MCF 10A (cell line): Measurements from ENCODE around the gene PRKACG. TPM values are rescaled to one million over a fixed set of nuclear protein-coding genes. Genes with fewer than 3 reads are reported as not detected.

ENCODE experiments used
- BruUV-seq: library from RNA; stranded (reverse); fragments of 400-500 nt; replicated peaks from 2 replicates; lab custom pipeline; 2021; lab: Mats Ljungman, UMichigan
- CTCF ChIA-PET: fragments of 300-600 bp; sonication (Branson Sonifier 250); formaldehyde crosslinking; extraction: SDS; loops from one replicate; lab custom pipeline; 2021; ENCODE audit warnings: antibody characterized with exemption, inconsistent platforms; lab: Yijun Ruan, JAX
- POLR2A ChIA-PET: fragments of 300-600, 350-650 bp; sonication (Branson Sonifier 250); formaldehyde crosslinking; extraction: SDS; loops from one replicate; lab custom pipeline; 2020; ENCODE audit warnings: antibody characterized with exemption, inconsistent platforms; lab: Yijun Ruan, JAX
- DNase-seq: peaks from one replicate; pipeline ENCODE4 v3.0.0-alpha.2; 2018; ENCODE audit not compliant: unreplicated experiment
- H3K27ac Mint-ChIP-seq: one replicate; pipeline ENCODE4 v1.8.0; 2022; ENCODE audit warnings: mild to moderate bottlenecking, low read depth, mixed read lengths; ENCODE audit not compliant: unreplicated experiment
- H3K27me3 Mint-ChIP-seq: one replicate; pipeline ENCODE4 v1.8.0; 2022; ENCODE audit warnings: mixed read lengths; ENCODE audit not compliant: insufficient read depth, unreplicated experiment
- H3K36me3 Mint-ChIP-seq: one replicate; pipeline ENCODE4 v1.8.0; 2022; ENCODE audit warnings: mild to moderate bottlenecking, moderate library complexity, mixed read lengths; ENCODE audit not compliant: insufficient read depth, unreplicated experiment
- H3K4me1 Mint-ChIP-seq: one replicate; pipeline ENCODE4 v1.8.0; 2022; ENCODE audit warnings: mixed read lengths; ENCODE audit not compliant: insufficient read depth, unreplicated experiment
- H3K4me3 Mint-ChIP-seq: one replicate; pipeline ENCODE4 v1.8.0; 2022; ENCODE audit warnings: mild to moderate bottlenecking, moderate library complexity, mixed read lengths; ENCODE audit not compliant: unreplicated experiment
- H3K9me3 Mint-ChIP-seq: one replicate; pipeline ENCODE4 v1.8.0; 2022; ENCODE audit warnings: mixed read lengths; ENCODE audit not compliant: unreplicated experiment
- CTCF ChIP-seq: fragments of 200-600 bp; IDR thresholded peaks from one replicate; pipeline ENCODE4 v1.8.0; 2022; ENCODE audit warnings: antibody characterized with exemption, mild to moderate bottlenecking; ENCODE audit not compliant: unreplicated experiment
- intact Hi-C: fragments of 100-400 bp; cut with micrococcal nuclease; formaldehyde crosslinking; loops from 2 replicates; pipeline ENCODE4 v1.14.1; 2022
- total RNA-seq: library from RNA; stranded (reverse); gene quantifications from 2 replicates; pipeline ENCODE4 v1.2.3, GENCODE V29; 2022

The PRKACG gene
- total RNA-seq, 1 experiment from 2014 or later: not detected

GRCh38 chr9:68964102-68964541, 49.8 kb downstream of the PRKACG start:
- no peak overlapping the region for H3K27ac Mint-ChIP-seq

DNA sequence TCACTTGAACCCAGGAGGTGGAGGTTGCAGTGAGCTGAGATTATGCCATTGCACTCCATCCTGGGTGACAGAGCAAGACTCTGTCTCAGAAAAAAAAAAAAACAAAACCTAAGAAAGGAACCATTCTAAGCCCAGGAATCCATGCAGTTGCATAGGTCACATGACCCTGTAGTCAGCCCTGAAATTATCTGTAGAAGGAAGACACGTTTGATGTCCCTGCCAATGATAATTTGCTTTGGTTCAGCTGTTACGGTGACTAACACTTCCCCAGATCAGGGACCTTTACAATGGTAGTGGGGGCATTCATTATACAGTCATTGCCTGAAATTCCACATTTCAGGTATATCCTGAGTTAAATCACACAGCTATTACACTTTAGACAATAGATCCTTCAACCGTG, 50.5 kb downstream of the PRKACG start:
- no TSS peak for BruUV-seq
- no peak overlapping the region for H3K4me3 Mint-ChIP-seq
- peaks cover 62% of the 10 kb centered on the region for H3K27me3 Mint-ChIP-seq
- ChIA-PET CTCF (interaction anchor here (0.6 to 1.4 kb wide), 4 partner anchors 10 to 453 kb away, joined by 3 read pairs; no protein-coding TSS in a partner anchor), POLR2A (no interaction called here)
- no peaks in the 10 kb centered on the region for H3K9me3 Mint-ChIP-seq
- TF ChIP-seq CTCF: no peak
- no peak overlapping the region for H3K27ac Mint-ChIP-seq
- intact Hi-C loops: no loop called here
- H3K4me1 Mint-ChIP-seq: no peaks in the 10 kb centered on the region
- DNase-seq: no peak
- H3K36me3 Mint-ChIP-seq: no peaks in the 10 kb centered on the region

More at GRCh38 chr9:68964102-68964541, 49.8 kb downstream of the PRKACG start:
- ChIA-PET POLR2A (interaction anchor here (0.6 to 1.2 kb wide), 2 partner anchors 11 to 482 kb away, joined by 3 read pairs; no protein-coding TSS in a partner anchor), CTCF (interaction anchor here (1.0 to 1.6 kb wide), 5 partner anchors 9 to 453 kb away, joined by 3 to 5 read pairs (median 3); no protein-coding TSS in a partner anchor)
- no TSS peak for BruUV-seq
- Mint-ChIP-seq H3K4me1 (no peaks in the 10 kb centered on the region), H3K9me3 (no peaks in the 10 kb centered on the region), H3K27me3 (peaks cover 57% of the 10 kb centered on the region), H3K36me3 (no peaks in the 10 kb centered on the region), H3K4me3 (no peak overlapping the region)
- no peak for DNase-seq
- no peak for TF ChIP-seq CTCF
- intact Hi-C loops: no loop called here

Other genes with a start within 250 kb of the PRKACG start
- gene FXN, start 21.6 kb upstream of the PRKACG start, total RNA-seq: 18.4 and 31.6 TPM in 2 replicates
- gene TJP2, start 160.2 kb upstream of the PRKACG start, total RNA-seq: 47.2 and 52.2 TPM in 2 replicates